H9 (cell line): ENCODE measurements around the gene PPTC7. TPM values are rescaled to one million over a fixed set of nuclear protein-coding genes. Genes with fewer than 3 reads are reported as not detected.

Source experiments
- DNase-seq: peaks from one replicate; pipeline ENCODE4 v3.0.0-alpha.2; 2017
- H2AFZ ChIP-seq: one replicate; pipeline ENCODE4 v1.6.1; 2013; ENCODE audit warnings: mild to moderate bottlenecking, low read length, control low read depth, moderate library complexity
- H2AK5ac ChIP-seq: 2 replicates; pipeline ENCODE4 v1.6.1; 2013; ENCODE audit warnings: low read length, control low read depth, mixed read lengths; ENCODE audit not compliant: insufficient read length
- H2BK120ac ChIP-seq: one replicate; pipeline ENCODE4 v1.6.1; 2013; ENCODE audit warnings: low read depth, mild to moderate bottlenecking, low read length, control low read depth, inconsistent platforms; ENCODE audit not compliant: poor library complexity, severe bottlenecking
- H2BK12ac ChIP-seq: 2 replicates; pipeline ENCODE4 v1.6.1; 2013; ENCODE audit warnings: low read length, control low read depth, mixed read lengths, low read depth; ENCODE audit not compliant: insufficient read length
- H2BK15ac ChIP-seq: 2 replicates; pipeline ENCODE4 v1.6.1; 2013; ENCODE audit warnings: low read depth, low read length, control low read depth
- H2BK20ac ChIP-seq: one replicate; pipeline ENCODE4 v1.6.1; 2013; ENCODE audit warnings: low read depth, mild to moderate bottlenecking, low read length, control low read depth, inconsistent platforms; ENCODE audit not compliant: poor library complexity, severe bottlenecking
- H2BK5ac ChIP-seq: 2 replicates; pipeline ENCODE4 v1.6.1; 2013; ENCODE audit warnings: low read length, control low read depth, mixed read lengths; ENCODE audit not compliant: insufficient read length
- H3K14ac ChIP-seq: 2 replicates; pipeline ENCODE4 v1.6.1; 2013; ENCODE audit warnings: low read length, control low read depth; ENCODE audit not compliant: insufficient read depth
- H3K18ac ChIP-seq: 2 replicates; pipeline ENCODE4 v1.6.1; 2013; ENCODE audit warnings: low read depth, mild to moderate bottlenecking, mixed read lengths, low read length, control low read depth; ENCODE audit not compliant: insufficient read length
- H3K23ac ChIP-seq: 2 replicates; pipeline ENCODE4 v1.6.1; 2013; ENCODE audit warnings: low read length, control low read depth, mixed read lengths, low read depth; ENCODE audit not compliant: insufficient read length
- H3K23me2 ChIP-seq: 2 replicates; pipeline ENCODE4 v1.6.1; 2013; ENCODE audit warnings: low read depth, mild to moderate bottlenecking, mixed read lengths, low read length, control low read depth; ENCODE audit not compliant: insufficient read length, poor library complexity, severe bottlenecking
- H3K27ac ChIP-seq: 2 replicates; pipeline ENCODE4 v1.5.1; 2013; ENCODE audit warnings: low read length, control low read depth, mixed read lengths, low read depth; ENCODE audit not compliant: insufficient read length
- H3K27me3 ChIP-seq: 2 replicates; pipeline ENCODE4 v1.6.1; 2013; ENCODE audit warnings: low read length, control low read depth, inconsistent platforms; ENCODE audit not compliant: insufficient read depth
- H3K4ac ChIP-seq: 2 replicates; pipeline ENCODE4 v1.6.1; 2013; ENCODE audit warnings: low read depth, mild to moderate bottlenecking, control low read depth, inconsistent platforms, low read length, moderate library complexity
- H3K4me1 ChIP-seq: 2 replicates; pipeline ENCODE4 v1.6.1; 2013; ENCODE audit warnings: low read length, control low read depth, inconsistent platforms; ENCODE audit not compliant: insufficient read depth
- H3K4me2 ChIP-seq: 2 replicates; pipeline ENCODE4 v1.6.1; 2013; ENCODE audit warnings: low read length, control low read depth, mixed read lengths; ENCODE audit not compliant: insufficient read length, insufficient read depth
- H3K56ac ChIP-seq: 2 replicates; pipeline ENCODE4 v1.6.1; 2013; ENCODE audit warnings: low read depth, mild to moderate bottlenecking, mixed read lengths, low read length, control low read depth; ENCODE audit not compliant: insufficient read length
- H3K79me1 ChIP-seq: 2 replicates; pipeline ENCODE4 v1.6.1; 2013; ENCODE audit warnings: low read depth, mild to moderate bottlenecking, moderate library complexity, low read length, control low read depth, inconsistent platforms; ENCODE audit not compliant: insufficient read depth, poor library complexity, severe bottlenecking
- H3K79me2 ChIP-seq: 2 replicates; pipeline ENCODE4 v1.6.1; 2013; ENCODE audit warnings: low read length, control low read depth, inconsistent platforms; ENCODE audit not compliant: insufficient read depth
- H3K9ac ChIP-seq: 2 replicates; pipeline ENCODE4 v1.6.1; 2013; ENCODE audit warnings: low read length, control low read depth, mixed read lengths; ENCODE audit not compliant: insufficient read length; ENCODE audit errors: extremely low read depth
- H3K9me3 ChIP-seq: one replicate; pipeline ENCODE4 v1.6.1; 2013; ENCODE audit warnings: low read depth, low read length, inconsistent platforms; ENCODE audit not compliant: control insufficient read depth
- H3T11ph ChIP-seq: one replicate; pipeline ENCODE4 v1.6.1; 2013; ENCODE audit warnings: mild to moderate bottlenecking, low read length, control low read depth, inconsistent platforms
- H4K20me1 ChIP-seq: one replicate; pipeline ENCODE4 v1.6.1; 2013; ENCODE audit not compliant: control insufficient read depth, insufficient read length, insufficient read depth
- H4K5ac ChIP-seq: 2 replicates; pipeline ENCODE4 v1.6.1; 2013; ENCODE audit warnings: low read depth, mild to moderate bottlenecking, mixed read lengths, low read length, control low read depth; ENCODE audit not compliant: insufficient read length
- H4K8ac ChIP-seq: replicated peaks from 2 replicates; pipeline ENCODE4 v1.6.1; 2013; ENCODE audit warnings: low read length, control low read depth, mixed read lengths, low read depth; ENCODE audit not compliant: insufficient read length
- H4K91ac ChIP-seq: 2 replicates; pipeline ENCODE4 v1.6.1; 2013; ENCODE audit warnings: low read depth, mild to moderate bottlenecking, moderate library complexity, mixed read lengths, low read length, control low read depth; ENCODE audit not compliant: insufficient read length
- H3K27ac Mint-ChIP-seq, 3 experiments: 2 replicates in 2 of 3; 3 replicates in 1 of 3; pipeline ENCODE4 v1.8.0; 2020 to 2021; ENCODE audit warnings: mixed read lengths in 3 of 3, mild to moderate bottlenecking in 1 of 3, moderate library complexity in 1 of 3
- H3K27me3 Mint-ChIP-seq: 2 replicates; pipeline ENCODE4 v1.8.0; 2021; ENCODE audit warnings: low read depth, mild to moderate bottlenecking, moderate library complexity, mixed read lengths
- H3K36me3 Mint-ChIP-seq, 3 experiments: 2 replicates in 2 of 3; 3 replicates in 1 of 3; pipeline ENCODE4 v1.8.0; 2020 to 2021; ENCODE audit warnings: low read depth in 3 of 3, mixed read lengths in 3 of 3; ENCODE audit not compliant: insufficient read depth in 1 of 3
- H3K4me1 Mint-ChIP-seq, 2 experiments: 2 replicates each; pipeline ENCODE4 v1.8.0; 2020; ENCODE audit warnings: mixed read lengths in 2 of 2
- H3K4me3 Mint-ChIP-seq, 2 experiments: 2 replicates in 1 of 2; 3 replicates in 1 of 2; pipeline ENCODE4 v1.8.0; 2020 to 2021; ENCODE audit warnings: mild to moderate bottlenecking in 2 of 2, mixed read lengths in 2 of 2, moderate library complexity in 1 of 2
- H3K9me3 Mint-ChIP-seq, 2 experiments: 2 replicates in 1 of 2; 3 replicates in 1 of 2; pipeline ENCODE4 v1.8.0; 2020; ENCODE audit warnings: mild to moderate bottlenecking in 2 of 2, mixed read lengths in 2 of 2, moderate library complexity in 1 of 2
- CTCF ChIP-seq: fragments of 200-600 bp; sonication (generic); conservative IDR thresholded peaks from 3 replicates; pipeline ENCODE4 v1.8.0; 2021; ENCODE audit warnings: antibody characterized with exemption, mild to moderate bottlenecking
- WGBS: extraction: QIAGEN DNeasy Blood & Tissue Kit; methylation state at CpG from one replicate; pipeline ENCODE4 v1.1.7; 2013; ENCODE audit warnings: missing lambda C conversion rate, low lambda C conversion rate, mixed read lengths; ENCODE audit not compliant: insufficient read length; ENCODE audit errors: extremely low coverage; 5-methylcytosine and 5-hydroxymethylcytosine counted together
- total RNA-seq: library from RNA; stranded (reverse); gene quantifications from 2 replicates; pipeline ENCODE4 v1.2.1, GENCODE V29; 2021

Gene PPTC7
- total RNA-seq, 1 experiment from 2014 or later = 15.8 TPM

GRCh38 chr12:110581931-110582275 lies 1.2 kb downstream of the PPTC7 start:
- no peak overlapping the region for H3K27ac ChIP-seq
- H3K27me3 ChIP-seq = no peaks in the 10 kb centered on the region
- Mint-ChIP-seq H3K27me3 (no peaks in the 10 kb centered on the region), H3K9me3 (no peaks in the 10 kb centered on the region), H3K4me3 (peak overlapping the region; percentile 85 to 97), H3K4me1 (peaks cover 37% of the 10 kb centered on the region in 2 experiments), H3K27ac (no peak overlapping the region), H3K36me3 (peaks cover 2 to 6% (median 5%) of the 10 kb centered on the region in 3 experiments; a peak in 4 of 7 replicates)
- H3K4me2 ChIP-seq = peak overlapping the region; percentile 70
- no peaks in the 10 kb centered on the region for H4K20me1 ChIP-seq
- peaks cover 16% of the 10 kb centered on the region; the same call in 1 of the 2 replicates for H3K79me2 ChIP-seq
- no peak overlapping the region for H3K14ac ChIP-seq
- H2BK120ac ChIP-seq = no peak overlapping the region
- peak overlapping the region; percentile 11 for H3K9ac ChIP-seq
- peaks cover 6% of the 10 kb centered on the region; the same call in 1 of the 2 replicates for H3K4me1 ChIP-seq
- TF ChIP-seq CTCF = no peak
- no peak overlapping the region for H4K91ac ChIP-seq
- peak; percentile 37 for DNase-seq
- no peak overlapping the region for H3K56ac ChIP-seq
- peaks cover 5% of the 10 kb centered on the region for H3K23me2 ChIP-seq
- H4K5ac ChIP-seq = no peak overlapping the region
- H2BK15ac ChIP-seq = no peak overlapping the region
- no peak overlapping the region for H2AK5ac ChIP-seq
- no peak overlapping the region for H3K4ac ChIP-seq
- no peak overlapping the region for H2AFZ ChIP-seq
- no peaks in the 10 kb centered on the region for H3K9me3 ChIP-seq
- no peak overlapping the region for H2BK12ac ChIP-seq
- no peak overlapping the region for H3T11ph ChIP-seq
- H3K79me1 ChIP-seq = peaks cover 3% of the 10 kb centered on the region
- no peak overlapping the region for H2BK5ac ChIP-seq
- no peak overlapping the region for H4K8ac ChIP-seq
- no peak overlapping the region for H3K18ac ChIP-seq
- no CpG with 5 or more reads among the region's 8 CpGs for WGBS
- H2BK20ac ChIP-seq = no peak overlapping the region
- no peak overlapping the region for H3K23ac ChIP-seq
